GM19468 (cell line): ENCODE data around the gene RALGAPA2.

ENCODE experiments used
- ATAC-seq: cut with Tn5 transposase; IDR thresholded peaks from one replicate; pipeline ENCODE4 v1.9.1; 2021; ENCODE audit warnings: mild to moderate bottlenecking, moderate library complexity, moderate number of reproducible peaks; ENCODE audit not compliant: unreplicated experiment; ENCODE audit errors: extremely low read depth

Gene RALGAPA2

GRCh38 chr20:20712474-20713243, at the start of gene RALGAPA2:
RALGAPA2 (minus strand) TSS chr20:20712644; CDS start chr20:20712480, 164 bp downstream.
- ATAC-seq: peak; percentile 94

DNA sequence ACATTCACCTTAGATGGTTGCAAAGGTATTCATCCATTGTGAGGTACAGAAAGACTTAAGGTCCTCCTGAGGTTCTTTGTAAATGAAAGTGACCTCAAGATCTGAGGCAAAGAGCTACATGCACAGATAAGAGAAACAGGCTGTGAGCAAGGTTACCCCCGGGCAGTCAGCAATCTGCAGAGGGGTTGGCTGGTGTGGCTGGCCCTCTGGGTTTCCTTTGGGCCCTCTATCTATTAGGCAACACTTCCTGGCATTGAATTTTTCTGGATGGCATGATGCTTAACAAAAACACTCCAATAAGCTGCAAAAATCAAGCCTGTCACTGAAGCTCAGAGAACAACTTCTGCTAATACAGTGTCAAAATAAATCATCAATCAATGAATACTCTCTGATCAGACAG, 48.9 kb upstream of the RALGAPA2 start:
- no peak for ATAC-seq

GRCh38 chr20:20759132-20759531, 46.7 kb upstream of the RALGAPA2 start:
- ATAC-seq: no peak

GRCh38 chr20:20755674-20756319, 43.4 kb upstream of the RALGAPA2 start:
- no peak for ATAC-seq

- no peak for ATAC-seq
Measured at GRCh38 chr20:20755231-20755630, 42.8 kb upstream of the RALGAPA2 start.

GRCh38 chr20:20754714-20755113, 42.3 kb upstream of the RALGAPA2 start:
- ATAC-seq: no peak

DNA sequence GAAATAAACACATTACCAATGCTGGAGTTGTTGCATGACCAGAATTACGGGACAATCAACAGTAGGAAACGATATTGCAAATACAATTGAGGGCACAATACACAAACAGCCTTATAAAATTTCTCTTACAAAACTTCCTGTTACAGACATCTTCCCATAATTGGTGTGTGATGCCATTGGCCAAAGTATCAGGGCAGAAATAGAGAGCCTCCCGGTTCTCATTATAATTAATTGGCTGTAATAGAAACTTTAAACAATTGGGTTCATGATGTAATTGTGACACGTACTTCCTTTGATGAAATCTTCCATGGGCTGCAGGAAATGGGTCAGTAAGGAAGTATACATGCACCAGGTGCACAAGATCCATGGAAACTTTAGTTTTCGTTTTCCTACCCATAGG, 40.3 kb upstream of the RALGAPA2 start:
- ATAC-seq: no peak

- no peak for ATAC-seq
Measured at GRCh38 chr20:20747298-20747697, 34.9 kb upstream of the RALGAPA2 start.

DNA sequence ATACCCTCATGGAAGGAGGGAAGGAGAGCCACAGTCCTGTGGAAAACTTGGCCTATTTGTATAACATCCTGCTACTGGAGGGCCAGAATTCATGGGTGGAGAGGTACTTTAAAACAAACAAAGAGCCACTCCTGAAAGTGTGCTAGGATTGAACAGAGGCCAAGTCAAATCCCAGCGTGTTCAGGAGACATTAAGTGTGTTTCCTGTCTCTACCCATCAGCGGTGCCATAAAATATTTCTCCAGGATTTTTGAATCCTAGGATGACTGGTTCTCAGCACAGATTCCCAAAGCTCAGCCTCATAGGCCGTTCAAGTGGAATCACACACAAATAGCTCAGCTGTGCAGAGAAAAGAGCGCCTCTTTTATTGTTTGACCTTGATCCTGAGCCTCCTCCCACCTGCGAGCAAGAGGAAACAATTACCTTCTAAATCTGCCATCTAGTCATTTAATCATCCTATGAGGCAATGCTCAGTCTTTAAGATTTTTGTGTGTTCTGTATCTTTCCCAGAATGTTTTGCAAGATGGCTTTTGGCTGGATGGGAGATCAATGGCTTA, 31.8 kb upstream of the RALGAPA2 start:
- no peak for ATAC-seq

DNA sequence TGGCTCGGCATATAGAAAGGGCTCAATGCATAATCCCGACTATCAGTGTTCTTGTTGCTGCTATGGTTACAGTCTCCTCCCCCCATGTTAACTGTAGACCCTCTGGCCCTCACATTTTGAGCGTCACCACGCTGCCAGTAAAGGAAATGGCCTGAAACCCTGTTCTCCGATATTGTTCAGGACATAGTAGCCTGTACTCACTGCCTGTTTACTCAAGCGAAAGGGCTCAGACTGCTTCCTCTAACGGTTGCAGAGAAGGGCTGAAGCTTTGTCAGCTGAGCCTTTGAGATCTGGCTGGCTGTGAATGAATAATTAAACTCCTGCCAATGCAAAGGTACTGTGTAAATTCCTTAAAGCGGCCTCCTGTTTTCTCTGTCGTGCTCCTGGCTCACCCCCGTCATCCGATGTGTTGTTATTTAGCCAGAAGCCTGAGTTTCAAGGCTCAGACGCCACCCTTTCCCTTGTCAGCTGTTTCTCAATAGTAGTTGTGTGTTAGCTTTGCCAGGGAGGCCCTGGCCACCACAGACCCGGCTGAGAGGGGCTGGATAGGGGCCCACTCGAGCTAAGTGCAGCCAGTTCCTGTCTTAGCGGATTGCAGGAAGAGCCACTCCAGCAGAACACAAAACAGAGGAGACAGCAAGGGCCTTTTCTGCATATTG, 31.2 kb upstream of the RALGAPA2 start:
- no peak for ATAC-seq

DNA sequence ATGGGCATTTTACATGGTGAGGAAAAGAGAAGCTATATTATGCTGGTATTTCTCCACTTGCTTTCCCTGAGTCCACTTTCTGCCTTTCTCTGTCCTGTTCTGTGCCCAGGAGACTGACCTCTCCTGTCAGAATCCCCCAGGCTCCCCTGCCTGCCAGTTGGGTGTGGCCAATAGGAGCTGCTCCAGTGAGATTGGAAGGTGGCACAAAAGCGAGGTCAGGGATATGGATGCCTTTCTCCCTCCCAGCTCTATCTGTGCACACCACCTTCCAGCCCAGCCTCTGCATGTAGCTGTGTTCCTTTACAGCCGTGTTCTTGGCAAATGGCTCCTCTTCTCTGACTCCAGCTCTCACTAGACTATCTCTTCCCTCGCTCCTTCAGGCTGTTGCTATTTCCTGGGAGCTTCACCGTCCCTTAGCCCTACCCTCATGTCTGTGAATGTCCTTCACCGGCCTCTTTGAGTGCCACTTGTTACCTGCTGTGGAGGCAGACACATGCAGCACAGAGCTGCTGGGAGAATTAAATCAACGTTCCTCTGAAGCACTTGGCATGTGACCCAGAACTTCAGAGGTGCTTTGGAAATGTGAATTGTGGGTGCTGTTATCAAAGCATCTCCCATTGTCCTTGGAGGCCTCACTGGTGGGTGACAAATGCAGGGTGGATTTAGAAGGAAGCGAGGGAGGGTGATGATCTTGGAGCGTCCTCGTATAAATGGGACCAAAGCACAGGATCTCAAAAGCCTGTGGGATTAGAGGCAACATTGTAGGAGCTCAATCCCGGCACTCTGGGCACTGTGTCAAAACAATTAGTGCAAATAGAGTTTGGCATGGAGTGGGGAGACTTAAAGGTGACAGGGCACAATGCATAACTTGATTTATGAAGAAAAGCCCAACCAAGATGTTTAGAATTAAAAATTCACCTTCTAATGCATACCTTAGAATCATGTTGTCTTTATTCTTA, 28.9 kb upstream of the RALGAPA2 start:
- ATAC-seq: no peak

DNA sequence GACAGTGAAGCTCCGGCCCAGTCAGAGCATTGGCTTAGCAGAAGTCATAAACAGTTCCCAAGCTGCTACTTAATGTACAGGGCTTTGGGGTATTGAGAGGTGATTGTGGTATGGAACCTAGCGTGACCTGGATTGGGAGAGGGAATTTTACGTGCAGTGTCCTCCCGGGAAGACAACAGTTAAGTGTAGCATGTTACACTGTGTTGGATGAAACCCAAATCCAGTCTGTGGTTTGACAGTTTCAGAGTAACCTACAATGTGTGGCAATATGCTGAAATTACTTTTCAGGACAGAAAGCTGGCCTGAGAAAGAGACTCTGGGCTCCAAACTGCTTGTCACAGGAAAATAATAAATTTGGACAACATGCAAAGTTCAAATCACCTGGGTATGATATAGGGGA, 28.1 kb upstream of the RALGAPA2 start:
- ATAC-seq: no peak

DNA sequence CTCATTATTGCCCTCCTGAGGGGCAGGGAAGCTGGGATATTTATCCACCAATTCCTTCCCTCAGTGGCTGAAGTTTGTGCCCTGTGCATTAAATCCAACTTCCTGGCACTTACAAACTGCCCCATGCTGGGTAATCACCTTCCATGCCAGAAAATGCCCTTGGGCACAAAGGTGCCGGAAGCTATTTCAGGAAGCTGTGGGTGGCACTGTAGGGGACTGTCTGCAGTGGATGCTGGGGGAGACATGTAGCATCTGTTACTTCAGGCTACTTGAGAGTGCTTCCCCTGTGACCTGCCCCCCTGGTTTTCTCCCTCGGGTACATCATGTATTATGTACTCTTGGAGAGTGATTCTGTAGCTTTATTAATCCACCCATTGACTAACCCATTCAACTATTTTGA, 24.7 kb upstream of the RALGAPA2 start:
- no peak for ATAC-seq

DNA sequence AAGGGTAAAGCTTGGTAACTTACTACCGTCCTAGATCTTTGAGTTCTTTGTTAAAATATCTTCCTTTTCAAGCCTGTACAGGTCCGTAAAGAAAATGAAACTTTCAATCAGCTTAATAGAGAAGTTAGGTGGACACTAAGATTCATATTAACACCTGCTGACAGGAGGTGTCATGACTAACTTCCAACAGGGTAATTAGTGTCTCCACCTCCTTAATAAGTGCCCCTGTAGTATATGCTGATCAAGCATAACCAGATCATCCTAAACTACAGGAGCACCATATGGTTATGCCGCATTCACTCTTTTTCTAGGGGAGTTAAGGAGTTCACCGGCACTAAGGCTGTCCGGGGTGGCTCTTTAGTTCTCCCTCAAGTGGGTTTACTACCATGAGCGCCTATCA, 23.9 kb upstream of the RALGAPA2 start:
- no peak for ATAC-seq

DNA sequence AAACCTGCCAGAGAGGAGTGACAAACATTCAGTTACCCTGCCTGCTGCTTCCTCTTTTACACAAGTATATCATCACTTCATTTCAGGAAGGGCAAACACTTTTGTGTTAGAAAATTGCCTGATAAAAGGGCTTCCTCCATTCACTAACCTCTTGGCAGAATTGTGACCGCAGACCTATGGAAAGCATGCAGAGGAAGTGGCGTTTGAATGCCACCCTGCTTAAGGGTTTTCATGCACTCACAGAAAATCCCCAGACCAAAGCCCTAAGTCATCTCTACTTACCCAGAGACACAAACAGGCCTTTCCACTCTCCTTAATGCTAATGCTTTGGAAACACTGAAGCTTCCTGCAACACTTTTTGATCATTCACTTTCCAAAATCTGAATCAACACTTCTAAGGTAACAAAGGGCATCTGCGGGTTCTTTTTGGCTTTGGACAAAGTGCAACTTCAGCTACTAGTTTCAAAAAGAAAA, 22.1 kb upstream of the RALGAPA2 start:
- no peak for ATAC-seq

DNA sequence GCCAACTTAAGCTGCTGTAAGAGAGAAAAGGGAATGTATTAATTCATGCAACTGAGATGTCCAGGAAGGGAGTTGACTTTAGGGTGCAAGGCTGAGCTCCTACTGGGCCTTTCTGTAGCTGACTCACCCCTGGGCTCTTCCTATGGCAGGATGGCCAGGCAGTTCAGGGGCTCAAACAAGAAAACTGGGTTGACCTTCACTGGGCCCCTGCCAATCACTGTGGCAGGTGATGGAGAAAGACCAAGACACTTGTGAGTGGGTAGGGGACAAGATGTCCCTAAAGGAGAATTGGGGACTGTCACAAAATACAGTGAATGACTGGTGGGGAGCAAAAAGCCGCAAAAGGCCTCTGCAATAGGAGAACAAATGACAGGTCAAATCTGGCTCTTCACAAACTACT, 21.5 kb upstream of the RALGAPA2 start:
- no peak for ATAC-seq

DNA sequence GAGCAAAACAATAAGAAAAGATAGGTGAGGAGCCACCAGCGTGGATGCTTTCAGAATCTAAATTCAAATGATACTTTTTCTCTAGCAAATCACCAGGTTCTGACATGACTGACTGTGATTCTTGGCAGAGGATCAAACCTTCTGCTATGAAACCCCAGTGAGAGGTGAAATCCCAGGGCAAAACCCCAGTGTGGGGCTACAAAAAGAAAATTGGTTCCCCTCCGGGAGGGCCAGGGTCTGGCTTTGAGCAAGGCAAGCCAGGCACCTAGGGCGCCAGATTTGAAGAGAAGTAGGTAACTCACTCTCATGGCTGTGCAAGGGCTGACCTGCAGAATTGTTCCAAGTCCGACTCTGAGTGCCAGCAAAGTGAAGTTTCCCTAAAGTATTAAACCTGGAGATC, 20.2 kb upstream of the RALGAPA2 start:
- no peak for ATAC-seq

GRCh38 chr20:20731945-20732296, 19.5 kb upstream of the RALGAPA2 start:
- ATAC-seq: no peak

- ATAC-seq: no peak
Measured at GRCh38 chr20:20731000-20731944, 18.8 kb upstream of the RALGAPA2 start.
